GM10847 (cell line): ENCODE data around the gene SLC66A1.

Experiments
- POLR2A ChIP-seq: IDR thresholded peaks from 2 replicates; pipeline ENCODE4 v1.6.1; 2011; ENCODE audit not compliant: insufficient read length; ENCODE audit errors: extremely low read depth

SLC66A1 gene

DNA sequence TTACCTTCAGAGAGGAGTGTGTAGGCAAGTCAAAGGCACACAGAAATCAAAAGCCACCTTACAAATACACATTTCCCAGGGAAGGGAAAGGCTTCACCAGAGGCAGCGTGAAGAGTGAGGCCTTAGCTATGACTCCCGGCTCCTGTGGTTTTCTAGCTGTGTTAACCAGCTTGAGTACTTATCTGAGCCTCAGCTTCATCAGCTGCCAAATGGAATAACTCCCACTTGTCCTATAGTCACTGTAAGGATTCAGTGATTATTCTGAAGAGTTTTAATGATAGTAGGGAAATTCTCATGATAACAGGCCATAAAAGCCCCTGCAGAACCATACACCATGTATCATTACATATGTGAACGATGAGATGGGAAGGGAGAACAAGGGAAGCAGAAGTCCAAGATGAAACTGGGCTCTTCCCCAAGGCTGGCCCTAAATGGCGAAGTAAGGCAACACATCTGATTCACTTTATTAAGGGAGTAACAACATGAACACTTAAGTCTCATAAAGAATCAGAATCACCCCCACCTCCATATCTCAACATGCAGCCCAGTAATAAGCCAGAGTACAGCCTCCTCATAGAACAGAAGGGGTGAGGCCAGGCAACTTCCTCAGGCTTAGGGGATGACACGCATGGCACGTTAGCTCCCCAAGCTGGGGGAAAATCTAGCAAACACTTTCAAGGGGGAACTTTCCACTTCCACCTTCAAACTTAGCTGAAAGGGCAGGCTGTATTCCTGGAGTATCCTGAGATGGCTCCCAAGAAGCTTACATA lies 63.7 kb downstream of the SLC66A1 start:
- no peak for TF ChIP-seq POLR2A

DNA sequence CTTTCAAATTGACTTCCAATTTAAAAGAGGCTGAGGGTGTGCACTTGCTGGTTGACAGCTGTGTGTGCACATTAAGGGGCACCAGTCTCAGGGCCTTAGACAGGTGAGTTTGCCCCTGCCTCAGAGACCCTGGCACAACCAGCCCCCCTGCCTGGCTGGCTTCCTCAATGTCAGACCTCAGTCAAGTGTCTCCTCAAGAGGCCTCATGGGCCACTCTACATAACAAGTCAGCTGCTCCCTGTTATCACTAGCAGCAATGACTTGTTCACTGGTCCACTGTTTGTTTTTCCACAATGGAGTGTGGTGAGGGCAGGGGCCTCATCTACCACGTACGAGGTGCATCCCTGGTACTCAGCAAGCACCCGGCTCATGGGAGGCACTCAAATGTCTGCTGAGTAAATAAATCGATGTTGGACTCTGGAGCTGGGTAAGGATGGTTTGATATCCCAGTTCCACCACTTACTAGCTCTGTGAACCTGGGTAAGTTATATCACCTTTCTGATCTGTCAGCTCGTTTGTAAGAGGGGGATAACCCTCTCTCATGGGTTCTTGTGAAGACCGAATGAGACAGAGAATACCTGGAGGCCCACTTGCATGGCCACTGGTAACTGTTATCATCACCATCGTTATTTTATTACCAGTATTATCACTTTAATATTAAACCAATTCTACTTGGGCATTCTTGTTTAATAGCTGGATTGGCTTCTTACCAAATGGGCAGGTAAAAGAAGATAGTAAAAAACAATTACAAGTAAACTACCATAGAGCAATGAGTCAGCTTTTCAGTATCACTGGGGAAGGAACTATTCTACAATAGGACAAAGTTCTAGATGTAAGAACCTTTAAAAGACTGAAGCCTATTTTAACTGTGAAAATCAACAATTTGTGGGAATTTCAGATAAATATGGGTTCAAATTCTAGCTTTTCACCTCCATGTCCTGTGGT lies 64.6 kb downstream of the SLC66A1 start:
- no peak for TF ChIP-seq POLR2A

GRCh38 chr1:19377812-19378718 lies 65.9 kb downstream of the SLC66A1 start:
- TF ChIP-seq POLR2A, result no peak
